KOPT-K1 (cell line): Measurements from ENCODE around the gene ZNF221.
"Not testable (repeated sequence)": the region's sequence is repeated elsewhere in the genome, so short reads cannot be mapped to it uniquely, and the experiment has no call there.

Experiments
- H3K27ac ChIP-seq: fragments of 200-600 bp; sonication (generic); 2 replicates; pipeline ENCODE4 v1.5.1; 2016; ENCODE audit warnings: antibody characterized with exemption, mild to moderate bottlenecking, low read depth, low read length; ENCODE audit not compliant: poor library complexity, severe bottlenecking
- H3K36me3 ChIP-seq: fragments of 200-600 bp; sonication (generic); 2 replicates; pipeline ENCODE4 v1.5.1; 2017; ENCODE audit warnings: antibody characterized with exemption, mild to moderate bottlenecking, low read length, moderate library complexity; ENCODE audit not compliant: insufficient read depth
- H3K9me3 ChIP-seq: fragments of 200-600 bp; sonication (generic); 2 replicates; pipeline ENCODE4 v1.5.1; 2017; ENCODE audit warnings: antibody characterized with exemption, low read length, mild to moderate bottlenecking; ENCODE audit not compliant: insufficient read depth, poor library complexity, severe bottlenecking

The ZNF221 gene

GRCh38 chr19:43939557-43940260 lies 11.3 kb upstream of the ZNF221 start:
- Histone ChIP-seq H3K27ac (no peak overlapping the region), H3K9me3 (peaks cover 13% of the 10 kb centered on the region), H3K36me3 (no peaks in the 10 kb centered on the region)

DNA sequence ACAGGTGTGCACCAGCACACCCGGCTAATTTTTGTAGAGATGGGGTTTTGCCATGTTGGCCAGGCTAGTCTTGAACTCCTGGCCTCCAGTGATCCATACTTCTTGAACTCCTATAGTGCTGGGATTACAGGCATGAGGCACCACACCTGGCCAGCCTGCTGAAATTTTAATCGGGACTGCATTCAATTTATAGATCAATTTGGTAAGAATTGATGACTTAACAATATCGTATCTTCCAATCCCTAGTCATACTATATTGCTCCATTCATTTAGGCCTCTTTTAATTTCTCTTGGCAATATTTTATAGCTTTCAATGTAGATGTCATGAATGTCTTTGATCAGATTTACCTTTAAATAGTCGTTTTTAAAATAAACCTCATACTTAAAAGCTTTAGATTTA lies 10.3 kb upstream of the ZNF221 start:
- peaks cover 17% of the 10 kb centered on the region for H3K9me3 ChIP-seq
- H3K27ac ChIP-seq = no peak overlapping the region

GRCh38 chr19:43941209-43941608 lies 9.8 kb upstream of the ZNF221 start:
- H3K9me3 ChIP-seq = peaks cover 22% of the 10 kb centered on the region
- no peaks in the 10 kb centered on the region for H3K36me3 ChIP-seq
- no peak overlapping the region for H3K27ac ChIP-seq

More for the DNA sequence above, 10.3 kb upstream of the ZNF221 start:
- no peaks in the 10 kb centered on the region for H3K36me3 ChIP-seq

GRCh38 chr19:43947412-43947811 lies 3.6 kb upstream of the ZNF221 start:
- H3K9me3 ChIP-seq = peaks cover 59% of the 10 kb centered on the region
- H3K27ac ChIP-seq, H3K36me3 ChIP-seq: not testable (repeated sequence)

- H3K27ac ChIP-seq, H3K36me3 ChIP-seq: not testable (repeated sequence)
- H3K9me3 ChIP-seq = peaks cover 62% of the 10 kb centered on the region
These were observed 1.2 kb upstream of the ZNF221 start for GRCh38 chr19:43949803-43950202.

DNA sequence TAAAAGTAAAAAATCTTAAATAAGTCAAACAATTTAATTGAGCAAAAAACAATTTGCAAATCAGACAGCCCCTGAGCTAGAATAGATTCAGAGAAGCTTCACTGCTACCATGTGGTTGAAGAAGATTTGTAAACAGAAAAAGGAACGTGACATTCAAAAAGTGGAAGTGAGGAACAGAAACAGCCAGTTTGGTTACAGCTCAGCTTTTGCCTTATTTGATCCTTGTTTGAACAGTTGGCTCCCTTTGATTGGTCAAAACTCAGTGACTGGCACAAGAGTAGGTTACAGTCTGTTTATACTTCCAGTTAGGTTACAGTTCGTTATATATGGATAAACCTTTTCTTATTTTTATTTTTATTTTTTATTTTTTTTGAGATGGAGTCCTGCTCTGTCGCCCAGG lies 5.8 kb downstream of the ZNF221 start:
- no peaks in the 10 kb centered on the region for H3K36me3 ChIP-seq
- no peak overlapping the region for H3K27ac ChIP-seq
- H3K9me3 ChIP-seq = peaks cover 22% of the 10 kb centered on the region

DNA sequence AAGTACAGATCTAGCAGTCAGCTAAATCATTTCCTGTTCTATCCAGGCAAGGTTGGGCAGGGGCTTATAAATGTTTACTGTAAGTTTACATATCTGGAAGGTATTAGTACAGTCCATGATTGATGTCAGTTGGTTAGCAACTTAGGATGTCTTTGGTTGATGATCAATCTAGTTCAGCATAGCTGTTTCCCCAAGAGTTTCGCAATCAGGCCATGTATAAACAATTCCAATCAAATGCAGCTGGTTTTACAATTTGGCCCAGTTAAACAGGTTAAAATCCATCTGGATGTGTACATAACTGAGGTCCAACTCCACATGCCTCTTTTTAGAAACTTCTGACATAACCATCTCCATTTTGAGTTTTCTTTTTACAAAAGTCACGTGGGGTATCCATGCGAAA lies 6.9 kb downstream of the ZNF221 start:
- Histone ChIP-seq H3K27ac (no peak overlapping the region), H3K36me3 (no peaks in the 10 kb centered on the region)

DNA sequence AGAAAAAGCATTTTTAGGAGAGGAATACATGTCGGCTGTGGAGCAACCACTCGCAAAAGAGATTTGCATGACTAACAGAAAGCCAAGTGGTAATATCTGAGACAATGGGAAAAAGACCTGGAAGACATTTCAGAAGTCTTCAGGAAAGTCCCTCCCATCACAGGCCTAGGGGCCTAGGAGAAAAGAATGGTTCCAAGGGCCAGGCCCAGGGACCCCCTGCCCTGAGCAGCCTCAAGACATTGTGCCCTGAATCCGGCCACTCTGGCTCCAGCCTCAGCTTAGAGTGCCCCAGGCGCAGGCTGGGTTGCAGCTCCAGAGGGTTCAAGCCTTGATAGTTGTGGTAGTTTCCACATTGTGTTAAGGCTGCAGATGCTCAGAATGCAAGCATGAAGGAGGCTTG lies 9.4 kb downstream of the ZNF221 start:
- Histone ChIP-seq H3K36me3 (no peaks in the 10 kb centered on the region), H3K27ac (no peak overlapping the region), H3K9me3 (peaks cover 23% of the 10 kb centered on the region)

More for the DNA sequence above, 6.9 kb downstream of the ZNF221 start:
- H3K9me3 ChIP-seq = peaks cover 15% of the 10 kb centered on the region

DNA sequence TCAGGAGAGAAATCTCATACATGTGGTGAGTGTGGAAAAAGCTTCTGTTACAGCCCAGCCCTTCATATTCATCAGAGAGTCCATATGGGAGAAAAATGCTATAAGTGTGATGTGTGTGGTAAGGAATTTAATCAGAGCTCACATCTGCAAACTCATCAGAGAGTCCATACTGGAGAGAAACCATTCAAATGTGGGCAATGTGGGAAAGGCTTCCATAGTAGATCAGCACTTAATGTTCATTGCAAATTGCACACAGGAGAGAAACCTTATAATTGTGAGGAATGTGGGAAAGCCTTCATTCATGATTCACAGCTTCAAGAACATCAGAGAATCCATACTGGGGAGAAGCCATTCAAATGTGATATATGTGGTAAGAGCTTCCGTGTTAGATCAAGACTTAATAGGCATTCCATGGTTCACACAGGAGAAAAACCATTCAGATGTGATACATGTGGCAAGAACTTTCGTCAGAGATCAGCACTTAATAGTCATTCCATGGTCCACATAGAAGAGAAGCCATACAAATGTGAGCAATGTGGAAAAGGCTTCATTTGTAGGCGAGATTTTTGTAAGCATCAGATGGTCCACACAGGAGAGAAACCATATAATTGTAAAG lies 15.2 kb downstream of the ZNF221 start:
- Histone ChIP-seq H3K36me3 (no peaks in the 10 kb centered on the region), H3K27ac (no peak overlapping the region), H3K9me3 (peaks cover 42% of the 10 kb centered on the region)

DNA sequence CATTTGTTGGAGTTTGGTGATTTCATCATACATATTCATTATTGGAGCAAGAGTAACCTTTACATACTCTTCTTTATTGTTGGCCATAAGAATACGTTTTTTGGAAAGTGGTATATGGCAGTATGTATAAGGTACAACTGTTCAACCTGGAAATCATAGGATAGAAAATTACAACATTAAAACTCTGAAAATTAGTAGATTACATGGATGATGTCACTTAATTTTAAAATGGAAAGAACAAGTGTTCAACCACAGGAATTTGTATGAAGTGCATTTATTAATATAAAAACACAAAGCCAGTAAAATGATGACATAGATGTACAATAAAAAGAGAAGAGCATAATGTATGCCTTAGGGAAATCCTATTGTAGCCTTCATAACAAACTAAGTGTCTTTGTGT lies 25.7 kb downstream of the ZNF221 start:
- Histone ChIP-seq H3K36me3 (no peaks in the 10 kb centered on the region), H3K27ac (no peak overlapping the region), H3K9me3 (no peaks in the 10 kb centered on the region)

- H3K9me3 ChIP-seq = no peaks in the 10 kb centered on the region
- no peaks in the 10 kb centered on the region for H3K36me3 ChIP-seq
- H3K27ac ChIP-seq = peak overlapping the region; percentile 50
These were observed 32.5 kb downstream of the ZNF221 start for GRCh38 chr19:43983544-43983911.

GRCh38 chr19:43983912-43984686 lies 33.1 kb downstream of the ZNF221 start, which contains the start of gene ZNF155:
ZNF155 (plus strand) TSS chr19:43984188; CDS start chr19:43988544, 4,356 bp downstream.
- Histone ChIP-seq H3K36me3 (peaks cover 3% of the 10 kb centered on the region; the same call in 1 of the 2 replicates), H3K9me3 (no peaks in the 10 kb centered on the region), H3K27ac (peak within 1 kb of the TSS; percentile 50)

GRCh38 chr19:43984687-43985000 lies 33.6 kb downstream of the ZNF221 start:
- no peaks in the 10 kb centered on the region for H3K9me3 ChIP-seq
- peaks cover 8% of the 10 kb centered on the region; the same call in 1 of the 2 replicates for H3K36me3 ChIP-seq
- peak overlapping the region; percentile 50 for H3K27ac ChIP-seq

DNA sequence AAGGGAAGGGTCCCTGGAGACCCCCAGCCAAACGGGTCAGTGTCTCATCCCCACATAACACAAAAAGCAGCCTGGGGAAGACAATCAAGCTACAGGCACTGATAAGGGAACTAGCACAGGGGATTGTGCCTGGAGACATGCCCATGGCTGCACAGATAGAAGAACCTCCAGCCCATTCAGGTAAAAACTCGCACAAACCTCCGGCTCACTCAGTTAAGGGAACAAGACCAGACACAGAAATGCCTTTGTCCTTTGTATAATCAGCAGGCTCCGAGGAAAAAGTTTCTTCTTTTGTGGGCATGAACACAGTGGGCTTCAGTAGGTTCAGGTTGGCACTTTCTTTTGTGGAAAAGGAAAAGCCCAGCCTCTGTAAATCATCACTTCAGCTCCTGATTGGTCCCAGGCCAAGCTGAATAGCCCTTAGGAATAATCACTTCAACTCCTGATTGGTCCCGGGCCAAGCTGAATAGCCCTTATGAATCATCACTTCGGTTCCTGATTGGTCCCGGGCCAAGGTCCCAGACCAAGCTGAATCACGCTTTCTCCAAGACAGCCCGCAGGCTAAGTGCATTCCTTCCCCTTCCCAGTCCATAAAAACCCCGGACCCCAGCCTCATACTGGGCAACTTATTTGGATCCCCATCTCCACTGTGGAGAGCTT lies 46.7 kb downstream of the ZNF221 start:
- peaks cover 40% of the 10 kb centered on the region for H3K36me3 ChIP-seq
- no peak overlapping the region for H3K27ac ChIP-seq
- H3K9me3 ChIP-seq = no peaks in the 10 kb centered on the region

GRCh38 chr19:44002212-44002565 lies 51.2 kb downstream of the ZNF221 start:
- Histone ChIP-seq H3K9me3 (peaks cover 7% of the 10 kb centered on the region), H3K36me3 (peaks cover 14% of the 10 kb centered on the region), H3K27ac (peak overlapping the region; percentile 67)
